Activated T-cell treated with anti-CD3 and anti-CD28 coated beads for 24 hours (primary cell): ENCODE measurements around the gene ZCCHC7.

Experiments
- DNase-seq: peaks from one replicate; pipeline ENCODE4 v3.0.0-alpha.2; 2020; ENCODE audit warnings: low read depth

The ZCCHC7 gene

GRCh38 chr9:37209431-37210386 is 89.3 kb downstream of the ZCCHC7 start:
- no peak for DNase-seq

DNA sequence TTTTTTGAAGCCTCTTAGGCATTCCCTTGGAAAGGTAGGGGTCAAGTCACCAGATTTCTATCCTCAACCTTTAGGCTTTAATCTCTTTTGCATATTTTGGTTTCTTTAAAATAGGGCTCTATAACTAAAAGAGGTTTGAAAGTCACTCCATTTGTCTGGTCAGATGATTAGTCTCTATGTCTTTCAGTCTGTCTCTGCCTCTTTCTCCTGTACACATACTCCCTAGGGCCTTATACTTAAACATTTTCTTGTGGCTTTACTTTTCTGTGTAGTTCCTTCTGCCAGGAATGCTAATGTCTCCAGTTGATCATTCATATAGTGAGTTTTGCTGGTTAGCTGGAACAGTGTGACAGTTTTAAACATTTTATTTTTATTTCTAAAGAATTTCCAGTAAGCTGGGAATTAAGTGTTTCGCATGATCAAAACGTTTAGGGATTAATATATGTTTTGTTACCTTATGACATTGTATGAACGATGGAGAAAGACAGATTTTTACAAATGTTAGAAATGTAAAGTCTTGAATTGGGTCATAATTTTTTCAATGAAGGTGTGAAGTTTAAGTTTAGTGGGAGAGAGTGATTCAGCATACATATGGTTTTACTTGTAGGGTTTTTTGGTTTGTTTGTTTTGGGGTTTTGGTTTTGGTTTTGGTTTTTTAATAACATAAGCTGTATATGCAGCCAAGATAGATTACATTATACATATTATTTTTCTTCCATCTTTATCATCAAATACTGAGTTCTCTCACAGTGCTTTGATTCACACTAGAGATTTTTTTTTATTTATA is 90.6 kb downstream of the ZCCHC7 start:
- DNase-seq: no peak

DNA sequence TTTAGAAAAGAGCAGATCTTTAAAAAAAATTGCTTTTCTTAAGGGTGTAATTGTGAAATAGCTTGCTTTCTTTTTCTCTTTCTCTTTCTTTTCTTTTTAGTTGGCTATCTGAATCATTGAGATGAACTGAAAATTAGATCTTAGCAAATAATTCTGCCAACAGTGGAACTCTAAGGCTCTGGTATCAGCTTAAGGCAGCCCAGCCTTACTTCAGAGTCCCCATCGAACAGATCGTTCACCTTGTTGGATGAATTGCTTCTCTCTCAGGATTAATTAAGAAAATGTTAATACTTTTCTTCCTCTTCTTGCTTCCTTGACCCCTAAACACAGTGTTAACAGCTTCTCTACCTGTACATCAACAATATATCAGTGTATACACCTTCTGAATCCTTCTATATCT is 92.1 kb downstream of the ZCCHC7 start:
- no peak for DNase-seq

DNA sequence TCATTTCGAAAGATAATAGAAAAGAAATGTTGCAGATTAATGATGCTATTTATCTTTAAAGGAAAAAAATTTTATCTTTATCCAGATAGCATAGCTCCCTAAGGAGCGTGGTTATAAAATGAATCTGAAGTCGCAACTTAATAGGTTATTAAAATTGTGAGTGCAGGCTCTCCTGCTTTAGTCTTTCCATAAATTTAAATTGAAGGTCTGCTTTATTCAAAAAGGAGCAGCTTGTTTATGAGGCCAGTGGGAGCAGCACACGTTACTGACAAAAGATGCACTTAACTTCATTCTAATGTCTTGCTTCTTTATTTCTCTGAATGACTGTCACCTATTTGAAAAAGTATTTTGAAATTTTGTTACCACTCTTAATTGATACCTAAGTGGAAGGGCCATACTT is 95.0 kb downstream of the ZCCHC7 start:
- no peak for DNase-seq

DNA sequence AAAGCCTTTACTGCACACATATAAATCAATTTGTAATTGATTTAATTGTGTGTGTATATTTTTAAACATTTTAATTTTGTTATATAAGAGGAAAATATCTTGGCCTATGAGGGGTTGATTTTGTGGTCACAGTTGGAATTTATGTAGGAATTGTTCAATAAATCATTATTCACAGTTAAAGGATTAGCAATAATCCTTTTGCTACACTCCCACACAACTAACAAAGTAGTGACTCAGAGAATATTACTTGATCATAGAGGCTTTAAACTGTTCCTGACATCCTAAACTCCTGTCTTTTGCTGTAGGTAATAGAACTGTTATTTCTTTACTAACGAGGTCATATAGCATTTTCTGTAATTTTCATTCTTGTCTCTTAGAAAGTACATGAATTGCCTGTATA is 95.5 kb downstream of the ZCCHC7 start:
- DNase-seq: no peak

- no peak for DNase-seq
Observed at GRCh38 chr9:37217161-37217560, 96.8 kb downstream of the ZCCHC7 start.

- no peak for DNase-seq
Observed at GRCh38 chr9:37218800-37219425, 98.5 kb downstream of the ZCCHC7 start.

- DNase-seq: no peak
Observed at GRCh38 chr9:37220971-37221370, 100.6 kb downstream of the ZCCHC7 start.

DNA sequence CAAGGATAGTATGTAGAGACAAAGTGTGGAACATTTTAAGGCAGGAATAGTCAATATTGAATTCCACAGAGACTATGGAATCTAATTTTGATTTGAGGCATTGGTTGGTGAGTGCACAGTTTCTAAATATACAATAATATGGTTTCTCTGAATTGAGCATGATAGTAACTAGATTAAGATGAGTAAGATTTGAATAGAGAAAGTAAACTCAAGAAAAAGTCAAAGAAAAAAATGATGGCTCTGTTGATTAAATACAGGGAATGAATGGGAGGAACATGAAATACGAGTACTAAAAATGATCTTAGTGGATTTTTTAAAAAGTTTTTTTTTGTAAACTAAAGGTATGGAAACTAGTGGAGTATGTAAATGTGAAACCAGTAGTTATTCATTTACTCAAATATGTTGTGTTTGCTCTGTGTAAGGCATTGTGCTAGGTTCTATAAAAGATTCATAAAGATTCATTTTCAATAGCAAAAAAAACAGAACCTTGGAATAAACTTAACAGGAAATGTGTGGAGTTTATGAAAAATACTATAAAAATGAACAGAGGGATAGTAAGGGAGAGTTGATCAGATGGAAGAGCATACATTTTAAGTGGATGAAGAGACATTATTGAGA is 101.2 kb downstream of the ZCCHC7 start:
- DNase-seq: no peak

DNA sequence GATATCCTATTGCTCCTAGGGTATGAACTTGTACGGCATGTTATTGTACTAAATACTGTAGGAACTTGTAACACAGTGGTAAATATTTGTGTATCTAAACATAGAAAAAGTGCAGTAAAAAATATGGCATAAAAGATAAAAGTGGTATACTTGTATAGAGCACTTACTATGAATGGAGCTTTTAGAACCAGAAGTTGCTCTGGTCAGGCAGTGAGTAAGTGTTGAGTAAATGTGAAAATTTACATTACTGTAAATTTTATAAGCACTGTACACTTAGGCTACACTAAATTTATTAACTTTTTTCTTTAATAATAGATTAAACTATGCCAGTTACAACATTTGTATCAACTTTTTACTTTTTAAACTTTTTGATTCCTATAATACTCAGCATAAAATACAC is 109.1 kb downstream of the ZCCHC7 start:
- no peak for DNase-seq

DNA sequence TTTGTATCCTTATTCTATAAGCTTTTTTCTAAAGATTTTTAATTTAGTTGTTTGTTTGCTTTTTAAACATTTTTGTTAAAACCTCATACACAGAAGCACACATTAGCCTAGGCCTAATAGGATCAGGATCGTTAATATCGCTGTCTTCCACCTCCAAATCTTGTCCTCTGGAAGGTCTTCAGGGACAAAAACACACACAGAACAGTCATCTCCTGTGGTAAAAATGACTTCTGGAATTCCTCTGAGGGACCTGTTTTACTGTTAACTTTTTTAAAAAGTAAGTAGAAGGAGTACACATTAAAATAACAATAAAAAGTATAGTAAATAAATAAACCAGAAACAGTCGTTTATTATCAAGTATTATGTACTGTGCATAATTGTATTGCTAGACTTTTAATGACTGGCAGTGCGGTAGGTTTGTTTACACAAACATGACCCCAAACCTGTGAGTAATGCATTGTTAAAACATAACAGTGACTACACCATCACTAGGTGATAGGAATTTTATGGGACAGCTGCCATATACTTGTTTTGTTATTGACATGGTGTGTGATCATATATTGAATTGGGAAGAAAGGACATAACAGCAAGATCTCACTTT is 109.6 kb downstream of the ZCCHC7 start:
- no peak for DNase-seq

GRCh38 chr9:37236822-37237221 is 116.4 kb downstream of the ZCCHC7 start:
- DNase-seq: no peak

DNA sequence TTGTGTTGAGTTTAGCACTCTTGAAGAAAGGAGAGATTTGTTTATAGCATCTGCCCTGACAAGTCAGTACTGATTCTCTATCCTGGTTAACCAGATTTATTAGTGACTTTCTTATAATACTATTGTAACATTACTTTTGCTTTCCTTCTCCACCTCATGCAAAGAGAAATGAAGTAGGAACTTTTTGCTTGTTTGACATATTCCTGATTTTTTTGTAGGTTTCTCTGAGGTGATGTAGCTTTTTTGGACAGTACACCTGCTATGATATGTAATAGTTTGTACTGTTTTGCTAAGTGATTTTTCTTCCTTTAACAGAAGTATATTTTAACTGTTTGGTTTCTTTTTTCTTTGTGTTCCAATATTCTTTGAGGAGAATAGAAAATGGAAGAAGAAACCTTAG is 117.7 kb downstream of the ZCCHC7 start:
- no peak for DNase-seq

GRCh38 chr9:37239224-37239859 is 119.0 kb downstream of the ZCCHC7 start:
- no peak for DNase-seq

- no peak for DNase-seq
Observed at GRCh38 chr9:37239921-37240320, 119.5 kb downstream of the ZCCHC7 start.

GRCh38 chr9:37241340-37241739 is 121.0 kb downstream of the ZCCHC7 start:
- no peak for DNase-seq

- DNase-seq: no peak
Observed at GRCh38 chr9:37242089-37242488, 121.7 kb downstream of the ZCCHC7 start.

DNA sequence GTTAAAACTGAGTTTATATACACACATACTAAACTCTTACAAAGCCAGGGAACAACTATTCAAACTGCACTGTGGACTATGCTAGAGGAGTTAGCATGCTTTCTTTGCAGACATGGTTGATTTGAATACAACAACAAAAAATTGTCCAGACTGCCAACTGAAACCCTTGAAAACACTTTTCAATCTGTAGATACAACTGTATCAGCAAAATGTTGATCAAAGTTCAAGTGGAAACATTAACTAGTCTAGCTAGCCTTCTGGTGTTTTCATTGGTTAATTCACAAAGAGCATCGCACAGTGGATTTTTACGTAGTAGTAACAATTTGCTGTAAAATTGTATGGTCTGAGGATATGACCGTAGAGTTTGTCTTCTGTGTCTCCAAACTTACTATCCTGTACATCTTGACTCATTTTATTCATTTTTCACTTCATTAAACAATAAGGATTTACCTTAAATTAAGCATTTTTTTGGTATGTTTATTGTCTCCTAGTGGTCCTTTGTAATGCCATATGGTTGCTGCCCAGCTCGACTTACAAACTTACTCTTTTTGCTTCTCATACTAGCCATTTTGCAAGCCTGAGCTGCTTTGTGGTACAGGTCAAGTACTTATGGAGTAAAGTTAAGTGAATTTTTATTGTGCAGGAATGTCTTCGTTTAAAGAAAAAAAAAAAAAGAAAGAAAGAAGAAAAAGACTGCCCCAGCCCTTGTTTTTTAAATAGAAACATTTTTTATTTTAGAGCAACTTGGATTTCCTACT is 123.4 kb downstream of the ZCCHC7 start:
- DNase-seq: no peak

DNA sequence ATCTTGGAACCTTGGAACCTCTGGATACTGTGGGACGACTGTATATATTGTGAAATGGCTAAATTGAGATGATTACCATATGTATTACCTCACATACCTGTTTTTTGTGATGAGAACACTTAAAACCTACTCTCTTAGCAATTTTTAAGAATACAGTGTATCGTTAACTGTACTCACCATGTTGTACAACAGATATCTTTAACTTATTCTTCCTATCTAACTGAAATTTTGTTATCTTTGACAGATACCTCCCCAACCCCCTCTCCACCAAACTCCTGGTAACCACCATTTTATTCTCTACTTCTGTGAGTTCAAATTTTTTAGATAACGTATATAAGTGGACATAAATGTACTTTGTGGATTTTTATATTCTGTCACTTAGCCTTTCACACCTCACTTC is 126.5 kb downstream of the ZCCHC7 start:
- no peak for DNase-seq

DNA sequence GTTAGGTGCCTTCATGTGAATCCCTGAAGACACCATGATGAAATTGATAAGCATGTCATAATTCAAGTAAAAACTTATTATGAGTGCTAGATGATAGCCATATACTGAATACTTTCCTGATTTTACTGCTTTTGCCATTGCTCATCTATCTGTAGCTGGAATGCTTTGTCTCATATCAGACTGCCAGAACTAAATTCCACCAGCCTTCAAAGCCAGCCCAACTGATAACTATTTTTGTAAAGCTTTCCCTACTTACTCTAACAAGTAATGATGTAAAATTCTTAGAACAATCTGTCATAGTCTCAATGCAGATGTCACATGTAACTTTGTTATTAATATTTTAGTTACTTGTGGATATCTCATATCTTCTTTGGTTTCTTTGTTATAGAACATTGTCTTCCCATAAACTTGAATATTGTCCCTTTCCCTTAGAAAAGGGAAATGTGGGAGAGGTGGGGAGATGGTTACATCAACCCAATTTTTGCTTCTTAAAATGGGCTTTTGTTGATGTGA is 128.3 kb downstream of the ZCCHC7 start:
- no peak for DNase-seq
